GM18520 (cell line): Measurements from ENCODE around the gene C10orf71.

ENCODE experiments used
- ATAC-seq: cut with Tn5 transposase; IDR thresholded peaks from one replicate; pipeline ENCODE4 v1.9.1; 2021; ENCODE audit not compliant: unreplicated experiment

C10orf71 gene

DNA sequence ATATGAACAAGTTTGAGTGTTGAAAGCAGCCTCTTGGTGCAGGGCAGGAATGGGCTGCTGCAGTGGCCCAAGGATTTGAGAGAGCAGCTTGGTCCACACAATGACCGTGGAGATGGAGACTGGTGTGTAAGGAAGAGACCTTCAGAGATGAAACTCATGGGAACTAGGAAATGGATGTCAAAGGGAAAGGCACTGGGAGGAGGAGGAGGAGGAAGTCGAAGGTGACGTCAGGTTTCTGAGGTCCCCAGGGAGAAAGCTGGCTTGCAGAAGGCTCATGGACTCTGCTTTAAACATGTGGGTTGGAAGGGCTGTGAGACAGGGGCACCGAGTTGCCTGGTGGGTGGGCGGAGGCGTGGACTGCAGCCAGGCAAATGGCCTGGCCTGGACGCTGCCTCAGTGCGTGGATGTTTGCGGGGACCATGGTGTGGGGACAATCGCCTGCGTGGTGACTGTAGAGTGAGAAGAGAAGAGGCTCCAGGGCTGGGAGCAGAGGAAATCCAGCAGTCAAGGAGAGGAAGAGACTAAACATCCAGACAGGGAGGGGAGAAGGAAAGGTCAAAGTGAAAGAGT, 14.6 kb downstream of the C10orf71 start:
- no peak for ATAC-seq

DNA sequence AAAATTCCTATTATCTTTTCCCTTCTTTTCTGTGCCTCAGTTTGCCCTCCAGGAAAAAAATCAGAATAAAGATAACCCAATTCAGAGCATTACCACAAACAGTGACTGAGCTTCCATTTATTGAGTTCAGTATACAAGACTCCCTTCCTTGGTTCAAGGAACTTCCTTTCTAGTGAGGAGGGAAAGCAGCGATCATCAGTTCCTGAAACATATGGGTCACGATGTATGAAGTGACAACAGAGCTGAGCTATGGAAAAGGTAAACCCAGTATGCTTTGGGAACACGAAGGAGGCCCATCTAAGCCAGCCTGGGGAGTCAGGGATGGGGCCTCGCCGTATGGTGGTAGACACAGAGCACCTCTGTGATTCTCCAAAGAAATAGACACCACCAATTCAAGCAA, 15.8 kb downstream of the C10orf71 start:
- ATAC-seq = no peak

DNA sequence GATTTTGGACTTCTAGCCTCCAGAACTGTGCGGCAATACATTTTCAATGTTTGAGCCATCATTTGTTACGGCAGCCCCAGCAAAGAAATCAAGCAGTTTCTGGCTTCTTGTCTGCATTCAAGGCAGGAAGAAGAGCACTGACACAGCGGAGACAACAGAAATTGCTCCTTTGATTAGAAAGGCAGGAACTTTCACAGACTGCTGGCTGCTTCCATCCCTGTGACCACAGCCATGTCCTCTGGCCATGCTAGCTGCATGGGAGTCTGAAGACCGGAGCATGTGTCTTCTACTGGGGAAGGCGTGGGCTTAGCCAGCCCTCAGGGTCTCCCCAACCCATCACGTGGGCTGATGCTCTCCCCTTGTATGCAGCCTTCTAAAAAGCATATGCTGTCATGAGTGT, 19.1 kb downstream of the C10orf71 start:
- no peak for ATAC-seq

DNA sequence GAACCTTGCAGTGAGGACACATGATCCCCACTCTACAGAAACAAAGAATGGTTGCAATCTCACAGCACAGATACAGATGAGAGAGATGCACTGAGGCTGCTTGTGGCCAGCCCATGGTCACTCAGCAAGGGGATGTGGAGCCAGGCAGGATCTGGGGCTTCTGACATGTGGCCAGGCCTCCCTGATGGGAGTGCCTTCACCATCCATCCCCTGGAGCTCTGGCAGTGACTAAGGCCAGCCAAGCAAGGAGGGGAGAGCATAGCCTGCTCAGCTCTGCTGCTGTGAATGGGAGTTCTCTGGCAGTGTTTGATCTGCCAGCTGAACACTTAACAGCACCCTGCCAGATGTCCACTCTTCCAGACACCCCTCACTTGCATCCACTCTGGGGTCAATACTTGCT, 19.8 kb downstream of the C10orf71 start:
- ATAC-seq = no peak

GRCh38 chr10:49319206-49319605, 20.2 kb downstream of the C10orf71 start:
- ATAC-seq = no peak

DNA sequence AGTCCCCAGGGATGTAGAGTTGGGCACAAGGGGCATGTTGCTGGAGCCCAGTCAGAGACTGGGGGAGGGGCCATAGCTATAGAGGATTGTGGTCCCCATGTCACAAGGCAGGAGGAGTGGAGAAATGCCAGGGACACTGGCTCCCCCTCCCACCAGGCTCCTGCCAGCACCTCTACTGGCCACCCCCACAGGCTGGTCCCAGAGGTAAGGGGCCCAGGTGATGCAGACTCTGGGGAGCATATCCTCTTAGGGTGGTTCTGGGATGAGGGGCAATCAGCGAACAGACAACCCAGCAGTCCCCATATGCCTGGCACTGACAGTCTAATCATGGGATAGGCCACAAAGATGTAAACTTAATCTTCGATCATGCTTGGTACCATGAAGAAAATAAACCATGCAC, 21.2 kb downstream of the C10orf71 start:
- ATAC-seq = no peak

DNA sequence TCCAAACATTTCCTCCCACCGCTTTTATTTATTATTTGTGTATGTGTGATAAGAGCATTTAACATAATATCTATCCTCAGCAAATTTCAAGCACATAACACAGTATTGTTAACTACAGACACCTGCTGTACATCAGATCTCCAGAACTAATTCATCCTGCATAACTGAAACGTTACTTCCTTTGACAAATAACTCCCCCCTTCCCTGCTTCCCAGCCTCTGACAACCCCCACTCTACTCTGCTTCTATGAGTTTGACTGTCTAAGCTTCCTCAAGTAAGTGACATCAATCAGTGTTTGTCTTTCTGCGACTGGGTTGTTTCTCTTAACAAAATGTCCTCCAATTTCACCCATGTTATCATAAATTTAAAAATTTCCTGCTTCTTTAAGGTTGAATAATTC, 22.1 kb downstream of the C10orf71 start:
- no peak for ATAC-seq

GRCh38 chr10:49322371-49323170, 23.6 kb downstream of the C10orf71 start:
- ATAC-seq = no peak

- no peak for ATAC-seq
These were observed 24.4 kb downstream of the C10orf71 start for GRCh38 chr10:49323171-49323895.

DNA sequence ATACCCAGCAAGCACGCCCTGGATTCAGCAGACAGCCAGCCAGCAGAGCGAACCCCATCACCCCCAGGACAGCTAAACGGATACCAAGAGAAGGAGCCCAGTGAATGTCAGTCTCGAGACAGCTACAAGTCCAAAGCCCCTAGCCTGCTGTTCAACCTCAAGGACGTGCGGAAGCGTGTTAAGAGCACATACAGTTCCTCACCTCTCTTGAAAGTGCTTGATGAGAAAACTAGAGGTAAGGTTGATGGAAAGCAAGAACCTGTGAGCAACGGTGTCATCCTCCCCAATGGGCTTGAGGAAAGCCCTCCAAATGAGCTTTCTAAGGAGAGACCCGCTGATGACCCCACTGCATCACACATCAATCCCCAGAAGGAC, 24.9 kb downstream of the C10orf71 start:
- ATAC-seq = no peak

- ATAC-seq = no peak
These were observed 25.7 kb downstream of the C10orf71 start for GRCh38 chr10:49324711-49325110.

- ATAC-seq = no peak
These were observed 26.4 kb downstream of the C10orf71 start for GRCh38 chr10:49325131-49325915.

DNA sequence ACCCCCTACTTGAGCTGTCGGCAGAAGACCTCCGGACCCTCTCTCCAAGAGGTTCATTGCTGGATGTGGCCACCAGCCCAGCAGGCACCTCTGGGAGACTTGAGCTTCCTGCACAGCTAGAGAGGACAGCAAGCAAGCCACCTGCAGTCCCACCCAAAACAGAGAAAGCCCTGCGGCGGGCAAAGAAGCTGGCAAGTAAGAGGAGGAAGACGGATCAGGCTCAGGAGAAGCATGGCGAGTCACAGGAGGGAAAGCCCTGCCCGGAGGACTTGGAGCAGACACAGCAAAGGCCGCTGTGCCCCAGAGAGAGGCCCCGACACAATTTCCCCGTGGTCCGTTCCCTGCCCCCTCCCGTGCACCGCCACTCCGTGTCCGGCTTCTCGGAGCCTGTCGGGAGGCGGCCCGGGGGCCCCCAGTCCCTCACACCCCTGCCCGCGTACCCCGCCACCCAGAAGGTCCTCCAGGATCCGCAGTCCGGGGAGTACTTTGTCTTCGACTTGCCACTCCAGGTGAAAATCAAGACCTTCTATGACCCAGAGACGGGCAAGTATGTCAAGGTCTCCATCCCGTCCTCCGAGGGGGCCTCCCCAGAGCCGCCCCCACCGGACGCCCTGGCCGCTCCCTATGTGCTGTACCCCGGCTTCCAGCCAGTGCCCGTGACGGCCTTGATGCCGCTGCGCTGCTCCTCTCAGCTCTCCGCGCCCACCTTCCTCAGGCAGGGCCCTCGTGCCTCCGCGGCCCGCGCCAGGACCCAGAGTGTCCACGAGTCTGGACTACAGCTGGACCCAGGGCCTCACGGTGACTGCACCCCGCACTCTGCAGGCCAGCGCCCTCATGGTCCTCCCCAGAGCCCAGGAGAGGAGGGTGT, 27.2 kb downstream of the C10orf71 start:
- no peak for ATAC-seq

- ATAC-seq = no peak
These were observed 28.3 kb downstream of the C10orf71 start for GRCh38 chr10:49327036-49327813.

- ATAC-seq = no peak
These were observed 29.6 kb downstream of the C10orf71 start for GRCh38 chr10:49328401-49329145.

- ATAC-seq = no peak
These were observed 30.2 kb downstream of the C10orf71 start for GRCh38 chr10:49329146-49329505.

GRCh38 chr10:49330127-49330665, 31.2 kb downstream of the C10orf71 start:
- ATAC-seq = no peak

- ATAC-seq = no peak
These were observed 32.5 kb downstream of the C10orf71 start for GRCh38 chr10:49331431-49331830.

DNA sequence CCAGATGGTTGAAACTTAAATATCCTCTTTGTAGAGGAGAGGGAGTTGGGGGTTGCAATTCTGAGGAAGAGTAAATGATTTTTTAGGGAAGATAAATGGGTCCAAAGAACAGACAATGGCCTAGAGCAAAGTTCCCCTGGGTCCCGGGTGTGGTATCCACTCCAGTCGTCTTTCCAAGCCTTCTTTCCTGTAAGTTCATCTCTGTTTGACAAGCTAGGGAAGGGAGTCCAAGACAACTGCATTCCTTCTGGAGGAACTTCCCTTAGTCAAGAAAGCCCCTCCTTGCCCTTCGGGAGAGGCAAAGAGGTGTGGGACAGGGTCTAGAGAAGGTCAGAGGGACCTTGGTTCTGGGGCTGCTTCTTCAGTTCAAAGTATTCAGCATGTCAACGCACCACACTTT, 33.4 kb downstream of the C10orf71 start:
- no peak for ATAC-seq
